SK-N-MC (cell line): ENCODE measurements around the gene LCN1.

Experiments used
- DNase-seq: peaks from one replicate; pipeline ENCODE4 v3.0.0-alpha.2; 2011; ENCODE audit warnings: low read depth, low spot score
- H3K27ac ChIP-seq: fragments of 200-600 bp; sonication (generic); 2 replicates; pipeline ENCODE4 v1.5.1; 2016; ENCODE audit warnings: mixed run types
- H3K36me3 ChIP-seq: fragments of 200-600 bp; sonication (generic); 2 replicates; pipeline ENCODE4 v1.6.1; 2017; ENCODE audit warnings: antibody characterized with exemption, low read length, mixed read lengths; ENCODE audit not compliant: insufficient read depth
- H3K4me3 ChIP-seq: fragments of 200-600 bp; sonication (generic); 2 replicates; pipeline ENCODE4 v1.5.1; 2016
- H3K9ac ChIP-seq: fragments of 200-600 bp; sonication (generic); 2 replicates; pipeline ENCODE4 v1.8.0; 2017; ENCODE audit warnings: mixed run types, mixed read lengths; ENCODE audit not compliant: insufficient read length
- H3K9me3 ChIP-seq: fragments of 200-600 bp; sonication (generic); 2 replicates; pipeline ENCODE4 v1.6.1; 2017; ENCODE audit warnings: low read depth, mild to moderate bottlenecking, antibody characterized with exemption, low read length, moderate library complexity, mixed read lengths
- EZH2 ChIP-seq: fragments of 200-600 bp; sonication (generic); IDR thresholded peaks from one replicate; pipeline ENCODE4 v1.6.1; 2017; ENCODE audit warnings: antibody characterized with exemption
- FOXP2 ChIP-seq: optimal IDR thresholded peaks from 2 replicates; pipeline ENCODE3; 2011; ENCODE audit warnings: mild to moderate bottlenecking, moderate library complexity; ENCODE audit not compliant: insufficient read depth; ENCODE audit errors: extremely low read length, control extremely low read depth
- POLR2AphosphoS5 ChIP-seq: IDR thresholded peaks from 2 replicates; pipeline ENCODE4 v1.6.1; 2012; ENCODE audit warnings: mild to moderate bottlenecking, low read depth, low read length, borderline replicate concordance

Gene LCN1

GRCh38 chr9:135486267-135487065 is 34.8 kb upstream of the LCN1 start:
- no peak for TF ChIP-seq POLR2AphosphoS5
- TF ChIP-seq EZH2, result no peak
- no peak for TF ChIP-seq FOXP2
- no peak for DNase-seq
- Histone ChIP-seq H3K9me3 (no peaks in the 10 kb centered on the region), H3K4me3 (no peak overlapping the region), H3K27ac (no peak overlapping the region), H3K36me3 (peaks cover 12% of the 10 kb centered on the region; the same call in 1 of the 2 replicates), H3K9ac (no peak overlapping the region)

GRCh38 chr9:135487281-135488012 is 33.8 kb upstream of the LCN1 start:
- Histone ChIP-seq H3K9me3 (no peaks in the 10 kb centered on the region), H3K36me3 (peaks cover 12% of the 10 kb centered on the region; the same call in 1 of the 2 replicates), H3K4me3 (no peak overlapping the region), H3K9ac (no peak overlapping the region), H3K27ac (no peak overlapping the region)
- TF ChIP-seq POLR2AphosphoS5 (no peak), EZH2 (no peak), FOXP2 (no peak)
- no peak for DNase-seq

GRCh38 chr9:135488013-135488330 is 33.3 kb upstream of the LCN1 start:
- TF ChIP-seq POLR2AphosphoS5, result no peak
- no peak for TF ChIP-seq FOXP2
- no peak for TF ChIP-seq EZH2
- peaks cover 12% of the 10 kb centered on the region; the same call in 1 of the 2 replicates for H3K36me3 ChIP-seq
- H3K27ac ChIP-seq, result no peak overlapping the region
- DNase-seq, result no peak
- no peaks in the 10 kb centered on the region for H3K9me3 ChIP-seq
- H3K9ac ChIP-seq, result no peak overlapping the region
- no peak overlapping the region for H3K4me3 ChIP-seq

- no peak overlapping the region for H3K27ac ChIP-seq
- no peak overlapping the region for H3K9ac ChIP-seq
- H3K36me3 ChIP-seq, result peaks cover 12% of the 10 kb centered on the region; the same call in 1 of the 2 replicates
- H3K9me3 ChIP-seq, result no peaks in the 10 kb centered on the region
- TF ChIP-seq POLR2AphosphoS5 (no peak), FOXP2 (no peak), EZH2 (no peak)
- no peak for DNase-seq
- H3K4me3 ChIP-seq, result no peak overlapping the region
Observed at GRCh38 chr9:135488527-135488926, 32.7 kb upstream of the LCN1 start.

GRCh38 chr9:135489188-135489906 is 31.9 kb upstream of the LCN1 start:
- TF ChIP-seq POLR2AphosphoS5 (no peak), EZH2 (no peak), FOXP2 (no peak)
- Histone ChIP-seq H3K27ac (no peak overlapping the region), H3K36me3 (peaks cover 9% of the 10 kb centered on the region; the same call in 1 of the 2 replicates), H3K9ac (no peak overlapping the region), H3K9me3 (no peaks in the 10 kb centered on the region), H3K4me3 (no peak overlapping the region)
- no peak for DNase-seq

- Histone ChIP-seq H3K4me3 (no peak overlapping the region), H3K27ac (no peak overlapping the region), H3K36me3 (peaks cover 2% of the 10 kb centered on the region; the same call in 1 of the 2 replicates), H3K9me3 (no peaks in the 10 kb centered on the region), H3K9ac (no peak overlapping the region)
- TF ChIP-seq POLR2AphosphoS5 (no peak), FOXP2 (no peak), EZH2 (no peak)
- no peak for DNase-seq
Observed at GRCh38 chr9:135490166-135490870, 30.9 kb upstream of the LCN1 start.

- Histone ChIP-seq H3K9me3 (no peaks in the 10 kb centered on the region), H3K9ac (no peak overlapping the region), H3K36me3 (peaks cover 2% of the 10 kb centered on the region; the same call in 1 of the 2 replicates), H3K27ac (no peak overlapping the region), H3K4me3 (no peak overlapping the region)
- DNase-seq, result no peak
- TF ChIP-seq EZH2 (no peak), POLR2AphosphoS5 (no peak), FOXP2 (no peak)
Observed at GRCh38 chr9:135490980-135491464, 30.2 kb upstream of the LCN1 start.

GRCh38 chr9:135491764-135492163 is 29.5 kb upstream of the LCN1 start:
- Histone ChIP-seq H3K9me3 (no peaks in the 10 kb centered on the region), H3K4me3 (no peak overlapping the region), H3K36me3 (no peaks in the 10 kb centered on the region), H3K9ac (peak overlapping the region; percentile 11), H3K27ac (no peak overlapping the region)
- no peak for DNase-seq
- no peak for TF ChIP-seq EZH2
- no peak for TF ChIP-seq FOXP2
- TF ChIP-seq POLR2AphosphoS5, result no peak
